Transverse colon (tissue), 4 donors: Measurements from ENCODE around the gene ME2. TPM values are rescaled to one million over a fixed set of nuclear protein-coding genes. Genes with fewer than 3 reads are reported as not detected.
A peak's percentile ranks its signal among the peaks of the same experiment; 100 is the strongest.
"Not testable (repeated sequence)": the region's sequence is repeated elsewhere in the genome, so short reads cannot be mapped to it uniquely, and the experiment has no call there.

ENCODE experiments used
- DNase-seq: peaks from one replicate; pipeline ENCODE4 v3.0.0-alpha.2; 2019
- H3K27ac ChIP-seq, 4 donors: fragments of 200-600 bp; sonication (generic); 2 replicates each; pipeline ENCODE4 v1.5.1; 2016 to 2018; ENCODE audit warnings: inconsistent platforms in 4 of 4
- H3K27me3 ChIP-seq: fragments of 200-600 bp; sonication (generic); 2 replicates; pipeline ENCODE4 v1.5.1; 2017; ENCODE audit warnings: inconsistent platforms
- H3K36me3 ChIP-seq, 4 donors: fragments of 200-600 bp; sonication (generic); 2 replicates each; pipeline ENCODE4 v1.5.1; 2017 to 2019; ENCODE audit warnings: inconsistent platforms in 4 of 4
- H3K4me1 ChIP-seq, 4 donors: fragments of 200-600 bp; sonication (generic); 2 replicates each; pipeline ENCODE4 v1.5.1; 2017 to 2020; ENCODE audit warnings: inconsistent platforms in 4 of 4
- H3K4me3 ChIP-seq, 4 donors: fragments of 200-600 bp; sonication (generic); 1 replicate in 1 of 4; 2 replicates in 3 of 4; pipeline versions ENCODE4 v1.5.1 to v1.6.1; 2017 to 2019; ENCODE audit warnings: inconsistent platforms in 4 of 4
- H3K9me3 ChIP-seq, 2 donors: fragments of 200-600 bp; sonication (generic); 2 replicates each; pipeline ENCODE4 v1.5.1; 2017 to 2019; ENCODE audit warnings: inconsistent platforms in 2 of 2
- CTCF ChIP-seq, 5 experiments: fragments of 200-600 bp in 3 of 5; fragments of 450-650 bp in 2 of 5; sonication (generic) in 3 of 5; IDR thresholded peaks; 1 replicate in 2 of 5; 2 replicates in 3 of 5; pipeline ENCODE4 v1.5.1; 2016 to 2017; ENCODE audit warnings: antibody characterized with exemption in 5 of 5, inconsistent platforms in 3 of 5, mild to moderate bottlenecking in 2 of 5, moderate library complexity in 1 of 5
- EP300 ChIP-seq: sonication (generic); formaldehyde crosslinking; IDR thresholded peaks from one replicate; pipeline ENCODE4 v1.6.1; 2017; ENCODE audit warnings: antibody characterized with exemption, low read depth
- POLR2A ChIP-seq: fragments of 450-650 bp; IDR thresholded peaks from one replicate; pipeline ENCODE4 v1.6.1; 2016; ENCODE audit warnings: antibody characterized with exemption, mild to moderate bottlenecking, moderate library complexity
- POLR2AphosphoS5 ChIP-seq, 3 donors: sonication (generic); formaldehyde crosslinking; IDR thresholded peaks; one replicate each; pipeline ENCODE4 v1.6.1; 2016; ENCODE audit warnings: antibody characterized with exemption in 3 of 3
- WGBS, 2 donors: methylation state at CpG; one replicate each; pipeline ENCODE4 v1.1.5; 2018; ENCODE audit warnings: low coverage in 1 of 2; 5-methylcytosine and 5-hydroxymethylcytosine counted together
- in situ Hi-C, 4 donors: fragments of 200-750 bp; cut with MboI; loops; one replicate each; pipeline versions ENCODE4 v1.15.0 to v1.15.1; 2017; ENCODE audit warnings: low sequenced_read_pairs in 3 of 4, low pct_ligation_motif_present in 1 of 4, low pct_unique_long_range_greater_than_20kb in 1 of 4
- intact Hi-C: fragments of 100-400 bp; cut with DNase I; formaldehyde crosslinking; loops from one replicate; pipeline ENCODE4 v1.15.1; 2023; ENCODE audit warnings: low total_unique reads
- total RNA-seq, 4 donors: library from RNA; depleted of rRNA; stranded (reverse); fragments of >200 nt; gene quantifications; one replicate each; pipeline ENCODE4 v1.1.0, GENCODE V29; 2016

Gene ME2
- total RNA-seq, 4 donors from 2014 or later, result 28.8 to 84.5 (median 53.2) TPM

- TF ChIP-seq CTCF (IDR thresholded peaks at IDR 0.05) (no peak), POLR2AphosphoS5 (IDR thresholded peaks at IDR 0.05) (no peak), POLR2A (no peak), EP300 (no peak)
- WGBS, 2 donors, result 67 to 75% methylated on average over 1 of the region's 1 CpG
- H3K4me1 ChIP-seq, result peaks cover 0 to 7% (median 5%) of the 10 kb centered on the region in 4 donors
- in situ Hi-C loops, result no loop called here
- H3K36me3 ChIP-seq, result no peaks in the 10 kb centered on the region
- H3K4me3 ChIP-seq, result no peak overlapping the region
- H3K9me3 ChIP-seq, result peaks cover 21 to 28% of the 10 kb centered on the region in 2 donors
- no peaks in the 10 kb centered on the region for H3K27me3 ChIP-seq
- H3K27ac ChIP-seq, result no peak overlapping the region
- no peak for DNase-seq
- intact Hi-C loops, result no loop called here
Observed at GRCh38 chr18:50961974-50962373, 83.1 kb downstream of the ME2 start.

- intact Hi-C loops, result loop anchor here (1.0 kb wide), 1 partner anchor 61 kb away; no protein-coding TSS in a partner anchor
- in situ Hi-C loops, result no loop called here
- Histone ChIP-seq H3K36me3 (no peaks in the 10 kb centered on the region), H3K9me3 (peaks cover 3 to 7% of the 10 kb centered on the region in 2 donors), H3K4me1 (peaks cover 8 to 25% (median 14%) of the 10 kb centered on the region in 4 donors), H3K27ac (peak within 1 kb of the TSS; percentile 95 to 99 (median 98)), H3K4me3 (peak within 1 kb of the TSS; percentile 73 to 98 (median 90)), H3K27me3 (no peaks in the 10 kb centered on the region)
- 0 to 1% methylated on average over 1 to 70 of the region's 84 CpGs for WGBS, 2 donors
- DNase-seq, result peak; percentile 81
- TF ChIP-seq EP300 (no peak), POLR2A (peak; percentile 86), POLR2AphosphoS5 (IDR thresholded peaks at IDR 0.05) (peak; percentile 75 to 95 (median 94)), CTCF (IDR thresholded peaks at IDR 0.05) (no peak)
Observed at GRCh38 chr18:50967714-50968661, 89.1 kb downstream of the ME2 start, which contains the start of gene ELAC1. Gene ELAC1, plus strand, starts transcription at chr18:50968040. Its CDS starts 6,365 bp downstream, at chr18:50974405.

GRCh38 chr18:50969448-50969847 lies 90.5 kb downstream of the ME2 start:
- peak overlapping the region in 3 of 4 donors; percentile 97 to 99 (median 99) for H3K27ac ChIP-seq
- intact Hi-C loops, result no loop called here
- peaks cover 8 to 36% (median 19%) of the 10 kb centered on the region in 4 donors for H3K4me1 ChIP-seq
- no peaks in the 10 kb centered on the region for H3K27me3 ChIP-seq
- H3K9me3 ChIP-seq, result no peaks in the 10 kb centered on the region
- H3K36me3 ChIP-seq, result peaks cover 0 to under 1% (median 0%) of the 10 kb centered on the region in 4 donors
- in situ Hi-C loops, result no loop called here
- DNase-seq, result no peak
- 50 to 83% methylated on average over 2 to 5 of the region's 5 CpGs for WGBS, 2 donors
- H3K4me3 ChIP-seq, result no peak overlapping the region
- TF ChIP-seq CTCF (IDR thresholded peaks at IDR 0.05) (no peak), POLR2AphosphoS5 (IDR thresholded peaks at IDR 0.05) (no peak), EP300 (no peak), POLR2A (no peak)

- H3K4me1 ChIP-seq, result peaks cover 8 to 36% (median 19%) of the 10 kb centered on the region in 4 donors
- in situ Hi-C loops (no loop called here), intact Hi-C loops (no loop called here)
- H3K27ac ChIP-seq, result peak overlapping the region in 2 of 4 donors; percentile 37 to 45
- no peaks in the 10 kb centered on the region for H3K27me3 ChIP-seq
- no peak overlapping the region for H3K4me3 ChIP-seq
- WGBS, 2 donors, result 48 to 71% methylated on average over 1 to 2 of the region's 2 CpGs
- peak; percentile 64 for DNase-seq
- no peaks in the 10 kb centered on the region for H3K9me3 ChIP-seq
- peaks cover 0 to 6% (median 0%) of the 10 kb centered on the region in 4 donors for H3K36me3 ChIP-seq
- TF ChIP-seq EP300 (no peak), CTCF (IDR thresholded peaks at IDR 0.05) (no peak), POLR2AphosphoS5 (IDR thresholded peaks at IDR 0.05) (no peak), POLR2A (no peak)
Observed at GRCh38 chr18:50970006-50970405, 91.1 kb downstream of the ME2 start.

DNA sequence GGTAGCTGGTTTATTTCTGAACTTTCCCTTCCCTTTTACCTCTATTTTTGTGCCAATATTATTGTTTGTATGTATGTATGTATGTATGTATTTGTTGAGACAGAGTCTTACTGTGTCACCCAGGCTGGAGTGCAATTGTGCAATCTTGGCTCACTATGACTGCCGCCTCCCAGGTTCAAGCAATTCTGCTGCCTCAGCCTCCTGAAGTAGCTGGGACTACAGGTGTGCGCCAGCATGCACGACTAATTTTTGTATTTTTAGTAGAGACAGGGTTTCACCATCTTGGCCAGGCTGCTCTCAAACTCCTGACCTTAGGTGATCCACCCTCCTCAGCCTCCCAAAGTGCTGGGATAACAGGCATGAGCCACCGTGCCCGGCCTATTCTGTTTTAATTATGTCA lies 93.5 kb downstream of the ME2 start:
- H3K9me3 ChIP-seq, H3K4me3 ChIP-seq, intact Hi-C loops, H3K27ac ChIP-seq, in situ Hi-C loops, DNase-seq, H3K27me3 ChIP-seq: not testable (repeated sequence)
- Histone ChIP-seq H3K36me3 (peaks cover 0 to 29% (median 8%) of the 10 kb centered on the region in 4 donors), H3K4me1 (peaks cover 8 to 36% (median 19%) of the 10 kb centered on the region in 4 donors)
- WGBS, 2 donors, result 60 to 82% methylated on average over 2 to 5 of the region's 5 CpGs
